ENCODE measurements around the gene HPSE. TPM values are rescaled to one million over a fixed set of nuclear protein-coding genes. Genes with fewer than 3 reads are reported as not detected.

The HPSE gene
- total RNA-seq, 2 experiments from 2014 or later: 13.5 to 16.1 TPM

DNA sequence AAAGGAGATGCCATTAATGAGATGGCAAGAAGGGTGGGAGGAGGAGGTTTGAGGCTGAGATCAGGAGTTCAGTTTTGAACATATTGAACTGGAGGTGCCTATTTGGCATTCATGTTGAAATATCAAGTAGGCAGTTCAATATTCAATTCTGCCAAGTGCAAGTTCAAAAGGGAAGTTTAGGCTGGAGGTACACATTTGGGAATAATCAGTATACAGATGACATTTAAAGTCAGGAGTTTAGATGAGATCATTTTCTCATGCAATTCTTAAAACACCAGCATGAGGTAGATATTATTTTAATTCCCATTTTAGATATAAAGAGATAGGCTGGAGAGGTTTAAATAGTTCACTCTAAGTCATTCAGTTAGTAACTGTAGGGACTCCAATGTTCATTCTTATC is 76.2 kb downstream of the HPSE start:
- Mint-ChIP-seq H3K36me3 (ENCODE audit: low read depth) (peaks cover 25% of the 10 kb centered on the region), H3K4me1 (ENCODE audit: low read depth) (no peaks in the 10 kb centered on the region), H3K4me3 (no peak overlapping the region), H3K9me3 (no peaks in the 10 kb centered on the region), H3K27me3 (ENCODE audit: low read depth) (no peaks in the 10 kb centered on the region), H3K27ac (no peak overlapping the region)
- CTCF ChIA-PET: interaction anchor here (5.0 kb wide), 1 partner anchor 23 kb away, joined by 30 read pairs; no protein-coding TSS in a partner anchor
- intact Hi-C loops (cut with micrococcal nuclease): no loop called here
- no peak for DNase-seq

DNA sequence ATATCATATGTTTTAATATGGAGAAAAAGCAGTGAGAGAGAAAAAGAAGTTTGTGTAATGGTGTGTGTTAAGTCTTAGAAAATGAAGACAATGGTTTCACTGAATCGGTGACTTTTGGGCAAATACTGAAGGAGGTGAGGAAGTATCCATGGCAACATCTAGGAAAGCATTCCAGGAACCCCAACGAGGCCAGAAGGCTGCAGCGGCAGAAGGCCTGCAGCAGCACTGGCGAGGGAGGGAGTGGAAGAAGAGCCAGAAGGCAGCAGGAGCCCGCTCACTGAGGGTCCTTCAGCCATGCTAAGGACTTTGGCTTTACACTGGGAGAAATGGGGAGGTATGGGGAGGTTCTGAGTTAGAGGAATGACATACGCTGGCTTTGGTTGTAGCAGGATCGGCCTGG is 76.8 kb downstream of the HPSE start:
- no peak overlapping the region for H3K27ac Mint-ChIP-seq
- H3K9me3 Mint-ChIP-seq: no peaks in the 10 kb centered on the region
- no peak overlapping the region for H3K4me3 Mint-ChIP-seq
- H3K27me3 Mint-ChIP-seq (ENCODE audit: low read depth): no peaks in the 10 kb centered on the region
- peaks cover 20% of the 10 kb centered on the region for H3K36me3 Mint-ChIP-seq (ENCODE audit: low read depth)
- peaks cover 3% of the 10 kb centered on the region for H3K4me1 Mint-ChIP-seq (ENCODE audit: low read depth)
- CTCF ChIA-PET: no interaction called here
- no peak for DNase-seq
- intact Hi-C loops (cut with micrococcal nuclease): no loop called here

DNA sequence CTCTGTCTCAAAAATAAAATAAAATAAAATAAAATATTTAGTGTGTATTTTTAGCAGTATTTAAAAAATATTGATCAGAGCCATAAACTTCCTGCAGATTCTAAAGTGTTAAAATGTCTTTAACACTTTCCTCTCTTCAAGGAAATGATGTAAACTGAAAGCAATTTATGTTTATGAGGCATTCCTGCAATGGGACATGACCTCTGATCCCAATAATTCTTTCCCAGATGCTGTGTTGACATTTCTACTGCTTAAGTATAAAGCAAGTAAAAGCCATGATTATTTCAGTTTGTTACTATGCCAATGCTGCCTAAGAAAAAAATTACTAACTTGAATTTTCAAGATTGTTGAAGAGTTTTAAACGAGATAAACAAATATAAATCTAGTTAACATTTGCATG is 79.1 kb downstream of the HPSE start:
- CTCF ChIA-PET: interaction anchor here (1.6 to 4.7 kb wide), 2 partner anchors 137 to 143 kb away, joined by 5 to 26 read pairs; partner anchors contain the start of gene PLAC8
- Mint-ChIP-seq H3K27ac (no peak overlapping the region), H3K4me1 (ENCODE audit: low read depth) (peaks cover 6% of the 10 kb centered on the region), H3K27me3 (ENCODE audit: low read depth) (no peaks in the 10 kb centered on the region), H3K36me3 (ENCODE audit: low read depth) (peaks cover 14% of the 10 kb centered on the region), H3K9me3 (no peaks in the 10 kb centered on the region), H3K4me3 (no peak overlapping the region)
- intact Hi-C loops (cut with micrococcal nuclease): no loop called here
- no peak for DNase-seq

DNA sequence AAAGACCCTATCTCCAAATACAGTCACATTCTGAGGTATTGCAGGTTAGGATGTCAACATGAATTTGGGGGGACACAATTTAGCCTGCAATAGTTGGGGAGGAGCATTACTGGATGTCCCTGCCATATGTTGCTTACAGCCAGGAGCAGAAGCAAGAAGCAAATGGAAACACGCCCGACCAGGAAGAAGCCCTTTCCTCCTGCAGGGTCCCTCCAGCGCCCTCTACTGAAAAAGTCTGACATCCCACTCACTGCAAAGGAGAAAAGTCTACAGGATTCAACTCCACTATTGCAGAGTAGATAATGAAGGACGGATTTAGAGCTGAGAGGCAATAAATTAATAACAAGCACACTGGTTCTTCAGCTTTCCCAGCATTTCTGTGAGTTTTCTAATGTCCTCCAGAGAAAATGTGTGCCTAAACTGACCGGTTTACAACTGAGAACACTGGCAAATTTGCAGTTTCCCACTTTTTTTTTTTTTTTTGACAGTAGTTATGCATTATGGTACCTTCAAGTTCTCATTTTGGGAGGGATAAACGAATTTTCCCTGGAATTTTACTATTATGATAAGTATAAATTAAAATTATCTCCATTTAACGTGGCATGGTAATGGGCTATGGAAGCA is 81.8 kb downstream of the HPSE start:
- CTCF ChIA-PET: interaction anchor here (0.6 to 4.7 kb wide), 27 partner anchors 8 to 385 kb away, joined by 3 to 26 read pairs (median 4); partner anchors contain the start of genes COQ2 and PLAC8
- DNase-seq: peak; percentile 90
- Mint-ChIP-seq H3K9me3 (no peaks in the 10 kb centered on the region), H3K4me3 (no peak overlapping the region), H3K27ac (no peak overlapping the region), H3K27me3 (ENCODE audit: low read depth) (no peaks in the 10 kb centered on the region), H3K36me3 (ENCODE audit: low read depth) (peaks cover 3% of the 10 kb centered on the region), H3K4me1 (ENCODE audit: low read depth) (peaks cover 6% of the 10 kb centered on the region)
- intact Hi-C loops (cut with micrococcal nuclease): loop anchor here (1.0 to 2.0 kb wide), 9 partner anchors 18 to 400 kb away; no protein-coding TSS in a partner anchor

DNA sequence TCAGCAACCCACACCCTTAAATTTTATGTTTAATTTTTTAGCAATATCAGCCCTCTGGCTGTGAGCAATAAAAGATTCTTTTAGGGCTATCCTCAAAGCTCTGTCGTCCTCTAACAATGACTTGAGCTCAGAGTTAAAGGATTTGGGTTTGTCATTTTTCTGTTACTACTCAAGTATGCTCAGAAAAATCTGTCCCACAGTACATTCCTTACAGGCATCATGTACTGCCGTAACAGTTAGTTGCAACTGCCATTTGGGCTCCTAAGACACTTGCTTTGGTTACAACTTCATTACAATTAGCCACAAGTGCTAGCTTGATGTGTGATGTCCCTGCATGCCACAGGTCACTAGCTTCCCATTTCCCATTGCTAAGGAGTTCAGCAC is 83.2 kb downstream of the HPSE start:
- H3K27me3 Mint-ChIP-seq (ENCODE audit: low read depth): no peaks in the 10 kb centered on the region
- H3K4me3 Mint-ChIP-seq: no peak overlapping the region
- DNase-seq: no peak
- H3K27ac Mint-ChIP-seq: no peak overlapping the region
- H3K36me3 Mint-ChIP-seq (ENCODE audit: low read depth): no peaks in the 10 kb centered on the region
- intact Hi-C loops (cut with micrococcal nuclease): no loop called here
- CTCF ChIA-PET: interaction anchor here (0.5 to 4.7 kb wide), 22 partner anchors 10 to 437 kb away, joined by 3 to 26 read pairs (median 4); partner anchors contain the start of gene PLAC8
- H3K9me3 Mint-ChIP-seq: no peaks in the 10 kb centered on the region
- H3K4me1 Mint-ChIP-seq (ENCODE audit: low read depth): peaks cover 6% of the 10 kb centered on the region

DNA sequence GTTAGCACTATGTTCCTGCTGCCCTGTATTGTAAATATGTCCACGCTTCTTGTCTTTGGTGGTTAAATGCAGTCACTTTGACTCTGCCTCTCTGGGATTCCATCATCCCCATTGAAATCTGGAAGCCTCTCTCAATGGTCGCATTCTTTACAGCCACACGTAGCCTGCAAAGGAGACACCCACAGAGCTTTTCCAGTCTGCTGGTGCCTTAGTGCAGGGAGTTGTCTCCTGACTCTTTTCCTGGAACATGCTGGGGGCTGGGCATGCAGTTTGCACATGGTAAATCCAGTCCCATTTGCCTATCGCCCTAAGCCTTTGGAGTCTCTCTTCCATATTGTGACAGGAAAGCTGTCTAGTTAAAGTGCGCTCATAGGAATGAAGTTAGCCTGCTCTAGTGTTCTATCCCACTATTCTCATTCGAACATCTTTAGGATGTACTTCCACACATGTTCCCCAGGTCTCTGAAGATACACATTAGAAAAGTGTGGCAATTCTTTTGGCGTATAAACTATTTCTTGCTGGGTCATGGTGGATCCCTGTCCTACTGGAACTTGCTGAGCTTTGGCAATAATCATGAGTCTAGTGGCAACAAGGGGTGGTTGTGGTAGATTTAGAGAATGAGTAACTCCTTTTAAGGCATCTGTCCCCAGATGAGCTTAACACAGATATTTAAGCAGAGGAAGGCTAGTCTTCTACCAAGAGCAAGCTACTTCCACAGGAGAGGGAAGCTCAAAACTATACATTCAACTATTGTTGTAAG is 83.8 kb downstream of the HPSE start:
- CTCF ChIA-PET: interaction anchor here (0.6 to 4.7 kb wide), 22 partner anchors 10 to 436 kb away, joined by 3 to 26 read pairs (median 4); partner anchors contain the start of gene PLAC8
- Mint-ChIP-seq H3K4me3 (no peak overlapping the region), H3K27me3 (ENCODE audit: low read depth) (no peaks in the 10 kb centered on the region), H3K4me1 (ENCODE audit: low read depth) (peaks cover 6% of the 10 kb centered on the region), H3K9me3 (no peaks in the 10 kb centered on the region), H3K27ac (no peak overlapping the region), H3K36me3 (ENCODE audit: low read depth) (no peaks in the 10 kb centered on the region)
- intact Hi-C loops (cut with micrococcal nuclease): no loop called here
- no peak for DNase-seq

DNA sequence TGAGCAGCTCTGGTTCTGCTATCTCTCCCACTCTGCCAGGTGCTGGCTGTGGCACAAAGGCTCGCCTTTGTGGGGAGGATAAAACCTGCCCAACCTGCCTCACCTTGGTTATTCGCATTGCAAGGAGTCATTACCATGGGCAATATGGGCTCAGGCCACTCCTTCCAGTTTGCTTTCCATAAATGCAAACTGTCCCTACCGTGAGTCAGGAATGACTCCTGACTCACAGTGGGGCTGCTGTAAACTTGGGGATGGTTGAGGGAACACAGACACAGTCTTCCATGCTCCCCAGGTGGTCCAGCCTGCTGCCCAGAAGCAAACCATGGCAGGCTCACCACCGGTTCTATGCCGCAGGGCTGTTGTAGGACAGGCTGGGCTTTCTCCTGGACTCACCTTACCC is 86.2 kb downstream of the HPSE start:
- CTCF ChIA-PET: interaction anchor here (1.2 to 4.0 kb wide), 4 partner anchors 13 to 214 kb away, joined by 3 to 15 read pairs (median 3); partner anchors contain the start of gene COPS4
- H3K9me3 Mint-ChIP-seq: peaks cover 2% of the 10 kb centered on the region
- intact Hi-C loops (cut with micrococcal nuclease): no loop called here
- H3K27ac Mint-ChIP-seq: no peak overlapping the region
- H3K4me3 Mint-ChIP-seq: no peak overlapping the region
- no peaks in the 10 kb centered on the region for H3K27me3 Mint-ChIP-seq (ENCODE audit: low read depth)
- H3K36me3 Mint-ChIP-seq (ENCODE audit: low read depth): peaks cover 6% of the 10 kb centered on the region
- DNase-seq: no peak
- H3K4me1 Mint-ChIP-seq (ENCODE audit: low read depth): peaks cover 8% of the 10 kb centered on the region

DNA sequence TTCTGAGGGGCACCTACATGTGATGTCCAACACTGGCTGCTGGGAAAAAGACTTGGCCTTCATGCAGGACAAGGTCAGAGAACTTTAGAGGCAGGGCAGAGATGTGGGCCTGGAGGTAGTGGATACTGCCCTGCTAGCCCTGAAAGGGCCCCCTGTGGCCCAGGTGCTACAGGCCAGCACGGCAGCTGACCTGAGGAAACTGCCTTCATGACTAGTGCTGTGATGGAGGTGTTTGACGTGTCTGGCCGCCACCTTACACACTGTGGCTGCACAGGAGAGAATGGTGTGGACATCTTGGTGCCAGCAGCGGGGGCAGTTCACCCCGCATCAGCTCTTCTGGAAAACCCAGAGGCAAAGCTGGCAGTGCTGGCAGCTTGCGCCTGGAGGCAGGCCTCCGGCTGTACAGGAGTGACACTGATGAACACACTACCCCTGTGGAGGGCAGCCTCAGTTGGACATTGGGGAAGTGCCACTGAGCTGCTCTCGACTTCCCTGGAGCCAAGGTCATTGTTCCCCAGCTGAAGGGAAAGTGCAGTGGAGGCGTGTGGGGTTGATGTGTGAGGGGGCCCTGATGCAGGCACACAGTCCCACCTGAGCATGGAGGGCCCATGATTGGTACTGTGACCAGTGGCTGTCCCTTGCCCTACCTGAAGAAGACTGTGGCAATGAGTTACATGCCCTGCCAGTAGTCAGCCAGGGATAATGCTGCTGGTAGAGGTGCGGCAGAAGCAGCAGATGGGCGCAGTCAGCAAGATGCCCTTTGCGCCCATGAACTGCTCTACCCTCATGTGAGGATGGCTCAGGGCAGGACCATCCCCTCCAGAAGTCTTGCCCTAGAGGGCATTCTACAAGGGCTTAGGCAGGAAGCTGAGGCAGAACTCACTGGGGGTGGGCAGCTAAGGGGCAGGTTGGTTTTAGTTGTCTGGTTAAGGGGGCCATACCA is 87.0 kb downstream of the HPSE start:
- intact Hi-C loops (cut with micrococcal nuclease): no loop called here
- CTCF ChIA-PET: interaction anchor here (0.6 to 4.0 kb wide), 6 partner anchors 12 to 254 kb away, joined by 3 to 15 read pairs (median 3); no protein-coding TSS in a partner anchor

More for the DNA sequence above, 87.0 kb downstream of the HPSE start:
- DNase-seq: no peak
- Mint-ChIP-seq H3K27ac (no peak overlapping the region), H3K9me3 (peaks cover 2% of the 10 kb centered on the region), H3K4me1 (ENCODE audit: low read depth) (peaks cover 6% of the 10 kb centered on the region), H3K27me3 (ENCODE audit: low read depth) (no peaks in the 10 kb centered on the region), H3K36me3 (ENCODE audit: low read depth) (peaks cover 8% of the 10 kb centered on the region), H3K4me3 (no peak overlapping the region)

Other genes with a start within 250 kb of the HPSE start
- gene PLAC8, start 220.1 kb downstream of the HPSE start, total RNA-seq: 10 to 100 TPM; 62.0 to 62.3 TPM
- gene COQ2, start 50.0 kb downstream of the HPSE start, total RNA-seq: 10 to 100 TPM; 18.7 to 19.5 TPM
- gene HELQ, start 121.0 kb upstream of the HPSE start, total RNA-seq: 10 to 100 TPM in 1 of 2 experiments, 1 to 10 TPM in 1; 7.9 to 10.9 TPM
- 10 to 100 TPM; 67.2 to 69.9 TPM for gene MRPS18C, start 121.2 kb upstream of the HPSE start, total RNA-seq
- gene ABRAXAS1, start 150.3 kb upstream of the HPSE start, total RNA-seq: 10 to 100 TPM; 19.7 to 20.9 TPM
- 1 to 10 TPM; 2.0 to 3.1 TPM for gene GPAT3, start 201.3 kb upstream of the HPSE start, total RNA-seq